Suppressor macrophage treated with lipopolysaccharide for 1 hour (primary cell): Measurements from ENCODE around the gene OOEP.
A peak's percentile ranks its signal among the peaks of the same experiment; 100 is the strongest.
"Not testable (repeated sequence)": the region's sequence is repeated elsewhere in the genome, so short reads cannot be mapped to it uniquely, and the experiment has no call there.

Experiments
- DNase-seq, 3 donors: peaks; one replicate each; pipeline ENCODE4 v3.0.0-alpha.2; 2020 to 2022

The OOEP gene

DNA sequence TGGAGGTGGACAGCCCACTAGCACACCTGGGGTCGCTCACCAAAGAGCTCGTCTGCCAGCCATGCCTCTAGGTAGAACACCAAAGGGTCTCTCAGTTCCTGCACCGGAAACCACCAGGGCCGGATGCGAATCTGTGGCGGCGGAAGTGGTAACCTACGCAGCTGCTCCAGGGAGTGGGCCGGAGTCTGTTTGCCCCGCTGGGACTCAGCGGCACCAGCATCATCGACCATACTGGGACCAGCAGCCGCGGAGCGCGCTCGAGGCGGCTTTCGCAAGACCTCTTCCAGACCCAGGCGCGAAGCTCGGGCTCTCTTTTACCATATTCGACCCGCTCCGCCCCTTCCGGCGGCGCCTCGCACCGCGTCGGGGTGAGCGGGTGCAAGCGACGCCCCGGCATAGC lies at the start of gene OOEP:
Gene OOEP (minus strand): TSS at position 335 of the 400 bp plus-strand sequence. CDS start 105 bp downstream, at position 230.
- DNase-seq, result no peak

DNA sequence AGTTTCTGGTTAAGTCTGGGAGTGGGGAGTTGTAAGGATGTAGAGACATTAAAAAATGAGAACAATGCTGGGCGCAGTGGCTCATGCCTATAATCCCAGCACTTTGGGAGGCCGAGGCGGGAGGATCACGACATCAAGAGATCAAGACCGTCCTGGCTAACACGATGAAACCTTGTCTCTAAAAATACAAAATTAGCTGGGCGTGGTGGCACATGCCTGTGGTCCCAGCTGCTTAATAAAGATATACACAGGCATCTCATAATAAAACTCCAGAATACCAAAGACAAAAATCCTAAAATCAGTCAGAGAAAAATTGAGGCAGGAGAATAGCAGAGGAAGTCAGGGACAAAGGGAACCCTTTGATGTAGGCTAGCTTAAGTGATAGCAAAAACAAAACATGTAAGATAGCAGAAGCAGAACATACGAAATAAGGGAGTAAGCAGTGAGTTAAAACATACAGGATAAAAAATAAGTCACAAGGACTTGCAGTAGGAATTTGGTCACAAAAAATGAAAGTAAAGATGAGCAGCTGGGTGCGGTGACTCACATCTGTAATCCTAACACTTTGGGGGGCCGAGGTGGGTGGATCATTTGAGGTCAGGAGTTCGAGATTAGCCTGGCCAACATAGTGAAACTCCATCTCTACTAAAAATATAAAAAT lies 48.5 kb upstream of the OOEP start:
- DNase-seq, result no peak

DNA sequence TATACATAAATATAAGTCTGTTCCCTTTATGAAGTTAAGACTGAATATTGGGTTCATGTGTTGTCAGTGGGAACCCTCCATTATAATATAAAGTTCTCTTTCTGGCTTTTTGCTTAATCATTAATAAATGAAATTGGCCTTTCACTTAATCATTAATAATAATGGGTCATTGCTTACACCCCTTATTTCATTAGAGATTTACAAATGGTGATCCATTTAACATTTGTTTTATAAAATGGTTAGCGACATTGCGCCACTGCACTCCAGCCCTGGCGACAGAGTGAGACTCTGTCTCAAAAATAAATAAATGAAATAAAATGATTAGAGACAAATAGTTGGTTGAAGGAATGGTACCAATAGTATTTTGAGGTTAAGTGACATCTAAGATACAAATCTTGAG lies 43.4 kb upstream of the OOEP start:
- DNase-seq, result no peak

DNA sequence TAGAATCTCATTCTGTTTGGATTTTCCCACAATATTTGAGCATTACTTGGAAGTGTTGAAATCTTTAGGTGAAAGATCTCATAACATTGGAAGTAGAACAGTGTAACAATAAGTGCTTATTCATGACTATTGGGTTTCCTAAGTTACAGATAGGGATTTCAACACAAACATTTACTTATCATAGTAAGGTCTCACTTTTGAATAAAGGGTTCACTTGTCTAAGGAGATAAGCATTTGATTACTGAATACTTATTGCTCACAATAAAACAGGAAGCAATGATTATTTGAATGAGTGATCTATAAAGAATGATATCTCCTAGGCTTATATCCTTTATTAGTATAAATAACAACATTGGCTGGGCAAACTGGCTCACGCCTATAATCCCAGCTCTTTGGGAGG lies 39.7 kb upstream of the OOEP start:
- no peak for DNase-seq

DNA sequence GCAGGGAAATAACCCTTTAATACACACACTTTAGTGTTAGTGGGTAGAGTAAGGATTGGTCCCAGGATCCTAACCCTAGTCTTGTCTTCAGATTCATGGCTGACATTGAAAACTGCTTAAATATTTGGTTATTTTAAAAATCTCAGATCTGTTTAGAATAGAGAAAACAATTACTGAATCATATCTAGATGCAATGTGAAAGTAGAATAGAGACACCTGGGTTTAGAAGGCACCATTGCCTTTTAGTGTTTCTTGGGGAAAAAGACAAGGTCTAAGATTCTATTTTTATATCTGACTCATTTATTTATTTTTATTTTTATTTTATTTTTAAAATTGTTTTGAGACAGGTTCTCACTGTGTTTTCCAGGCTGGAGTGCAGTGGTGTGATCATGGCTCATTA lies 31.0 kb upstream of the OOEP start:
- DNase-seq, result no peak

DNA sequence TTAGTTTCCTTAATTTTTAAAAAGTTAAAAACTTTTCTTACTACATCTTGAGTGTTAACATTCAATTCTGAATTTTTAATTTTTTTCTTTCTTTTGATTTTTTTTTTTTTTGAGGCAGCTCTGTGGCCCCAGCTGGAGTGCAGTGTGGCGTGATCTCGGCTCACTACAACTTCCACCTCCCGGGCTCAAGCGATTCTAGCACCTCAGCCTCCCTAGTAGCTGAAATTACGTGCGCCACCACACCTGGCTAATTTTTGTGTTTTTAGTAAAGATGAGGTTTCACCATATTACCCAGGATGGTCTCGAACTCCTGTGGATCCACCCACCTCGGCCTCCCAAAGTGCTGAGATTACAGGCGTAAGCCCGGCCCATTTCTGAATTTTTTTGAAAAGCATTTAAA lies 26.2 kb upstream of the OOEP start:
- no peak for DNase-seq

DNA sequence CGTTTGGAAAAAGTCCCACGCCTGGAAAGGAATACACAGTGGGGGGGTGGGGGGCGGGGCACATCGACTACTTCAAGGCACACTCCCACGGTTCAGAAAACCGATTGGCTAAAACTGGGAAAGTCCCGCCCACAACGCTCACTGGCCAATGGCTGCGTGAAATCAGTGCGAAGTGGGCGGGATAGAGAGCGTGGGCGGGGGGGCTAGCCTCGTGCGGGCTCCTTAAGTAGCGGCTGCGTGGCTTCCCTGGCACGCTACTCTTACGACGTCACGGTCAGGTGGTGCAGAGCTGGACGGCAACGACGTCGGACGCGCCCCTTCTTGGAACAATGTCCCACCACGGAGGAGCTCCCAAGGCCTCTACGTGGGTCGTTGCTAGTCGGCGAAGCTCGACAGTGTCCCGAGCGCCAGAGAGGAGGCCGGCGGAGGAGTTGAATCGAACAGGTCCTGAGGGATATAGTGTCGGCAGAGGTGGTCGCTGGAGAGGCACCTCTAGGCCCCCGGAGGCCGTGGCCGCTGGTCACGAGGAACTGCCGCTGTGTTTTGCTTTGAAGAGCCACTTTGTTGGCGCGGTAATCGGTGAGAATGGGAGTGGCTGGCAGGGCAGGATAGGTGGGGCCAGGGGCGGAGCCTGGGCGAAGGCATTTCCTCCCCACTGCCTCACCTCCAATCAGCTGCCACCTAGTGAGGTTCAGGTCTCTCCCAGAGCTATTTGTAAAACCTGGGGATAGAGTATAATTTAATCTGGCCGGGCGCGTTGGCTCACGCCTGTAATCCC lies 25.1 kb upstream of the OOEP start, which contains the start of gene DDX43:
Gene DDX43 (plus strand): TSS at position 252 of the 778 bp plus-strand sequence. CDS start 78 bp downstream, at position 330.
- DNase-seq, result peak; percentile 56 to 65 (median 56)

DNA sequence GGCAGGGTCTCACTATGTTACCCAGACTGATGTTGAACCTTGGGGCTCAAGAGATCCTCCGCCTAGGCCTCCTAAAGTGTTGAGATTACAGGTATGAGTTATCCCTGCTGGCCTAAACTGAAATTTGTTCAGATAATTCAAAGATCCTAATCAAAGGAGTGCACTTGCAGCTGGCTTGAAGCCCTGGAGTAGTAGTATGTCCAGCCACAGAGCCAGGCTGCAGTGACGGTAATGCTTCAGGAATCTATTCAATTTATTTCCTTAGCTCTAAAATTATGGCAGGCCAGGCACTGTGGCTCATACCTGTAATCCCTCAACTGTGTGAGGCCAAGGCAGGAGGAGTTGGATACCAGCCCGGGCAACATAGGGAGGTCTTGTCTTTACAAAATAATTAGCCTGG lies 23.6 kb upstream of the OOEP start:
- DNase-seq, result no peak

DNA sequence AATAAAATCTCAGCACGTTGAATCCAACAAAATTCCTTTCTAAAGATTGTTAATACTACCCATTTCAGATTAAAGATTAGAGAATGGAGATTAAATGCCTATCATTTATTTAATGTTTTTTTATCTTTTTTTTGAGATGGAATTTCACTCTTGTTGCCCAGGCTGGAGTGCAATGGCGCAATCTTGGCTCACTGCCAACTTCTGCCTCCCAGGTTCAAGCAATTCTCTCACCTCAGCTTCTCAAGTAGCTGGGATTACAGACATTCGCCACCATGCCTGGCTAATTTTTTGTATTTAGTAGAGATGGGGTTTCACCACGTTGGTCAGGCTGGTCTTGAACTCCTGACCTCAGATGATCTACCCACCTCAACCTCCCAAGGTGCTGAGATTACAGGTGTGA lies 22.5 kb upstream of the OOEP start:
- DNase-seq, result not testable (repeated sequence)

DNA sequence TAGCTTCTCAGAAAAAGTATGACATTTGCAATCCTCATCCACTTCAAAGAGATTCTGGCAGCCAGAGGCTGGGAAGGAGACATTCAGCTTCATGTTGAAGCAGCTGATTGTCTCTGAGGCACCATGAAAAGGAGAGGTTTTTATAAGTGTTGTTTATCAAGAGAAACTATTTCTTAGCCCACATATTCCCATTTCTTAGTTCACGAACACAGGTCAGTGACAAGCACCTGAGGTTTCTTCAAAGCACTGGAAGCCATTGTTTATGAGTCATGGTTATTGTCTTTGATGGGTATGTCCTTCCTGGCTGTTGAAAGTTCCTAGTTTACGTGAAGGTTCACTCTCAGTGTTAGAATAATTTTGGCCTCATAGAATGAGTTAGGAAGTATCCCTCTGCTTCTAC lies 22.0 kb upstream of the OOEP start:
- DNase-seq, result no peak

DNA sequence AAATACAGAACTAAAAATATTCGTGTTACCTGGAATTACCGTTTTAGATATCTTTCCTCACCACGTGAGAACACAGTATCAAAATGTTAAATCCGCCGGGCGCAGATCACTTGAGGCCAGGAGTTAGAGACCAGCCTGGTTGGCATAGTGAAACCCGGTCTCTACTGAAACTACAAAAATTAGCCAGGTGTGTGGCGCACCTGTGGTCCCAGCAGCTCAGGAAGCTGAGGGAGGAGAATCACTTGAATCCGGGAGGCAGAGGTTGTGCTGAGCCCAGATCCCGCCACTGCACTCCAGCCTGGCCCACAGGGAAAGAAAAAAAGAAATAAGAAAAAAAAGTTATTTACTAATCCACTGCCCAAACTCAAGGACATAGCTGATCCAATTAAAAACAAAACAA lies 20.2 kb upstream of the OOEP start:
- no peak for DNase-seq

DNA sequence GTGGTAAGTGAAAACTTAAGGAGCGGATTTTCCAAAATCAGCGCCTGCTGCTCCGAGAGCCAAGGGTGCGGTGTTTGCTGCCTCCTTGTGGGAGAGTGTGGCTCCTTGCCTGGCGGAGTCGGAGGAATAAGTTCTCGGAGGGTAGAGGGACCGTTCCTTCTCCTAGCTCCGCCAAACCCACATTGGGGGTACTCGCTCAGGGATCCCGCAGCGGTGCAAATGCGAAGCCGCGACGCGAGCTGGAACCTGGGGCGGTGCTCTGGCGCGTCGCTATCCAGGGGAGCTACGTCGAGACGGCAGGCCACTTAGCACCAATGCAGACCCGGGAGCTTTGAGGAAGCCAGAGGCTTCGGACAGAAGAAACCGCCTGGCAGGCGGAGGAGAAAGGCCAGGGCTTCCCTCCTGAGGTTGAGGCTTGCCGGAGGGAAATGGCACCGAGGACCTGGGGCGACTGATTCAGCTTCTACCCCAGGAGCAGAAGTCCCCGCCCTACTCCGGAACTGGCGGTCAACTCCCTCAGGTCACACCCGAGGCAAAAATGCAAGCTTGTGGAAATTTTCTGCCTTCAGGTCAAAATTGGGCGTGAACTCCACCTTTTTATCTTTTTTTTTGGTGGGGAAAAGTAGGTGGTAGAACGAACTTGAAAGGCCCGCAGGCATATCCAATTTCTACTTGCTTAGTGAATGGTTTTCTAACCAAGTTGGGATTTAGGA lies 19.3 kb upstream of the OOEP start:
- DNase-seq, result peak; percentile 58 to 71 (median 61)

DNA sequence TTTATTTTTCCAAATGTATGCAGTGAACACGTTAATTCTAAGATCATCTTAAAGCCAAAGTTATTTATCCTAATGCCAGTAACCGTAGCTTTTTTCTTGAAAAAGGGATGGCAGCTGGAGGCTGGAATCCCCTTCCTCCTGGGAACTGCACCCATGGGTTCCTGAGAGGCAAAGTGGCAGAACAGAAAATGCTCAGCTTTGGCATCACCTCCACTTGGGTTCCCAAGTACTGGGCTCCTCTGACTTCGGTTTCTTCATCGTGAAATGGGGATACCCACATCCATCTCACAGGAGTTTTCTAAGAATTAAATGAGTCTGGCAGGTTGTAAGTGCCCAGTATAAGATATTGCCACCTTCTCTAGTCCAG lies 18.7 kb upstream of the OOEP start:
- DNase-seq, result no peak

DNA sequence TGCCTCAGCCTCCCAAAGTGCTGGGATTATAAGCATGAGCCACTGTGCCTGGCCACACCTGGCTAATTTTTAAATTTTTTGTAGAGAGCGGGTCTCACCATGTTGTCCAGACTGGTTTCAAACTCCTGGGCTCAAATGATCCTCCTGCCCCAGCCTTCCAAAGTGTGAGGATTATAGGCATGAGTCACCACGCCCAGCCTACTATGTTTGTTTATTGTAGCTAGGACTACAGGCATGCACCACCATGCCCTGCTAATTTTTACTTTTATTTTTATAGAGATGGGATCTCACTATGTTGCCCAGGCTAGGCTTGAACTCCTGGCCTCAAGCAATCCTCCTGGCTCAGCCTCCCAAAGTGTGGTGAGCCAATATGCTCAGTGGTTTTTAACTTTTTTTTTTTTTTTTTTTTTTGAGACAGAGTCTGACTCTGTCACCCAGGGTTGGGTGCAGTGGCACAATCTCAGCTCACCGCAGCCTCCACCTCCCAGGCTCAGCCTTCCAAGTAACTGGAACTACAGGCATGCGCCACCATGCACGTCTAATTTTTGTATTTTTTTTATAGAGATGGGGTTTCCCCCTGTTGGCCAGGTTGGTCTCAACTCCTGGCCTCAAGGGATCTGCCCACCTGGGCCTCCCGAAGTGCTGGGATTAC lies 12.9 kb upstream of the OOEP start:
- DNase-seq, result no peak

DNA sequence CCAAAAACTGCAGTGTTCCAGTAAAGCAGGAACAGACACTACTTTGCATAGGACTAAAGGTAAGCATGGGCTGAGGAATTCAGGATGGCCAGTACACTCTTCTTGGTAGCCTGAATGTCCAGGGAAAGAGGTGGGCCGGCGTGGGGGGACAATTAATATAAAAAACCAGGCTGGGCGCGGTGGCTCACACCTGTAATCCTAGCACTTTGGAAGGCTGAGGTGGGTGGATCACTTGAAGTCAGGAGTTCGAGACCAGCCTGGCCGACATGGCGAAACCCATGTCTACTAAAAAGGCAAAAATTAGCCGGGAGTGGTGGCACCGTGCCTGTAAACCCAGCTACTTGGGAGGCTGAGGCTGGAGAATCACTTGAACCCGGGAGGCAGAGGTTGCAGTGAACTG lies 11.8 kb upstream of the OOEP start:
- DNase-seq, result not testable (repeated sequence)

DNA sequence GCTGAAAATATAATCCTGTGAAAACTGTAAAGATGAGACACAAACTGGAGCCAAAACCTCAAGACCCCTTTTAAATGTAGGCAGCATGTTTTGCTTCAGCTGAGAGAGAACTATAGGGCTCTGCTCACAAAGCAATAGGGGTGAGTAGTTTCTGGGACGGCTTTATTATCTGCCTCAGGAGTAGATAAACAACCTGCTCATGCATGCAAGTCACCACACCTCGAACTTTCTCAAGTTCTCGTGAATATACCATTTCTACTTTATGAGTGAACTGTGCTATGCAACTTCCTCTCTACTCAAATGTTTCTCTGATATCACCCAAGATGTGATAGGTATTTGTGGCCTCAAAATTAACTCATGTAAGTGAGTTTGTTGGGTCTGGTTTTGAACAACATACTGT lies 7.5 kb upstream of the OOEP start:
- DNase-seq, result no peak

DNA sequence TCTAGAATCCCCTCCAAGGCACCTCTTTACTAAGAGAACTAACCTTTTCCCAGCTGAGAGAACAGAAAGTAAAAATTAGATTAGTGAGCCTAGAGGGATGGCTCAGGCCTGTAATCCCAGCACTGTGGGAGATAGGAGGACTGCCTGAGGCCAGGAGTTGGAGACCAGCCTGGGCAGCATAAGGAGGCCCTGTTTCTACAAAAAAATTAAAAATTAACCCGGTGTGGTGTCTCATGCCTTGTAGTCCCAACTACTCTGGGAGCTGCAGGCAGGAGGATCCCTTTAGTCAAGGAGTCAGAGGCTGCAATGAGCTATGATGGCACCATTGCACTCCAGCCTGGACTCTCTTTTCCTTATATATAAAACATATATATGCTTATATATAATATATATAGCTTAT lies 5.5 kb upstream of the OOEP start:
- no peak for DNase-seq

DNA sequence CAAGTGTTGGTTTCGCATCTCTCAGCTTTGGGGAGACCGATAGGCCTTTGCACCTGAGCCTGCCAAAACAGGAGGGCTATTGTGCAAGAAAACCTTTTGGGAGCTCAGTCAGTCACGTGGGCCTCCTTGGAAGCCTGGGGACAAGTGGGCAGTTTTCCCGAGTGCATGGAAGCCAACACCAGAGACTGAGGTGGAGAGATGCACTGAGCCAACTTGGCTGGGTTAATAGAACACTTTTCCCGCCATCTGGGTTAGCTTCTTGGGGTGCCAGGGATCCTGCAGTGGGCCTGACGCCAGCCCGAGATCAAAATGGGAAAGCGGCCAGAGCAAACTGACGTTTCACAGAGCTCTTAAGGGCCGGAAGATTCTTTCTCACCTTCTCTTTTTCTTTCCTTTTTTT lies 2.8 kb upstream of the OOEP start:
- no peak for DNase-seq

DNA sequence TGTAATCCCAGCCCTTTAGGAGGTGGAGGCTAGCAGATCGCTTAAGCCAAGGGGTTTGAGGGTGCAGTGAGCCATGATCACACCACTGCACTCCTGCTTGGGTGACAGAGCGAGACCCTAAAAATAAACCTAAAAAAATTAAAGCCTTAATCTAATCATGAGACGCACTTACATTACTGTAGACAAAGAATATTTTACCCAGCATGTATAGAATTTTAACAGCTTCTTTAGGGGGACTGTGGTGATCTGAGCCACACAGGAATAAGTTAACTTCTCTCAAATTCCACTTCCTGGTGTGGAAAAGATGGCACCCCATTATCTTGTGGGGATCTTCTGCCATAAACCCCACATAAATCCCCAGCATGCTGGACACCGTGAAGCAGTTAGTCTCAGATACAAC lies 2.3 kb upstream of the OOEP start:
- no peak for DNase-seq

DNA sequence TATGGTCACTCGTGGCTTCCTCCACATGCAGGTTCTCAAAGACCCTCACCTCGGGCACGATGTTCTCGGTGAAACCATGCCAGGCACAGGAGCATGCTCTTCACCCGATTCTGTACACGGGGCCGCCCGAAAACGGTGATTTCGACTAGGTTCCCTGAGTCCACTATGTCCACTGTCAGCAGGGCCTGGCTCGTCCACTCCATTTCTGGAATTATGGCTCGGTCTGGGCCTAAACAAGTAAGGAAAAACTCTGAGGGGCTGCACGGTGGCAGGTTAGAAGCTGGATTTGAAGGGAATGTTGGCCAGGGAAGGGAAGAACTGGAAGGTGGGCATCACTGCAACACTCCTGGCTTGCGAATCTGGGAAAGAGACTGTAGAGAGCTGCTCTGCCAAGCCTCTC lies 540 bp downstream of the OOEP start:
- no peak for DNase-seq

DNA sequence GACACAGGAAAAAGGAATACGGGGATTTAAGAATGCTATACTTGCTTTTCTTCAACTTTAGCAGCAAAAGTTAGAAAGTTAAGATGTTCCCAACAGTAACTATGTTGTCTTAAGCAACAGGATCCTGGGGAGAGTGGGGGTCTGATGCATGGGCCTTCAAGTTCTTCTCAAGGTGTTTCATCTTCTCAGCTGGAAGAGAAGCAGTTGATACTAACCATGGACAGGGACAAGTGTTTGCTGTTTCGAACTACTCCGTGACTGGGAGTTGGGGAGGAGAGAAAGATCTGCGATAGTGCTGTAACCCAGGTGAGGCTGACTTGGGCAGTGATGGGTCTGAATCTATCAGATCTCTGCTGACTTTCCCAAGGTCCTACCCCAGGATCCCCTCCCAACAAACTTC lies 1.0 kb downstream of the OOEP start:
- DNase-seq, result no peak

DNA sequence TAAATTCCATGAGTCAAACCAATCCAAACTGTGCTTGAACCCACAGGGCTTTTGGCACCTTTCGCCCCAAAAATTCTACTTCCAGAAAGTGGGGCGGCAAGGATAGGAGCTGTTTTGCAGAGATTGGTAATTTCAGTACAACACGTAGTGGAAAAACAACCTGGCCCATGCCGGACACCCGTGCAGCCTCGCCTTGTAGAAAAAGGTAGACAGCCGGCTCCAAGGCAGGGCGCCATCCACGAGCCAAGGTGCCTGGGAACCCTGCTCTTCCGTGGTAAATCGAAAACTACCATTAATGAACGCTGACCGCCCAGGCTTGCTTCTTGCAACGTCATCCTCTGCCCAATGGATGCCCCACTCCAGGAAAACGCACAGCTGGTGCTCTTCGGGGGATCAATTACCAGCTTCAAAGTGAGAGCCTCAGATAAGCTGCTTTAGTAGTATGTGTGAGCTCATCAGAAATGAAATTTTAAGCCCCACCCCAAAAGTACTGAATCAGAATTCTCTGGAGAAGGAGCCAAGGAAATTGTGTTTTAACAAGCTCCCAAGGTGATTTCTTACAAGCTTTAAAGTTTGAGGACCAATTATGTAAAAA lies 1.8 kb downstream of the OOEP start:
- no peak for DNase-seq

DNA sequence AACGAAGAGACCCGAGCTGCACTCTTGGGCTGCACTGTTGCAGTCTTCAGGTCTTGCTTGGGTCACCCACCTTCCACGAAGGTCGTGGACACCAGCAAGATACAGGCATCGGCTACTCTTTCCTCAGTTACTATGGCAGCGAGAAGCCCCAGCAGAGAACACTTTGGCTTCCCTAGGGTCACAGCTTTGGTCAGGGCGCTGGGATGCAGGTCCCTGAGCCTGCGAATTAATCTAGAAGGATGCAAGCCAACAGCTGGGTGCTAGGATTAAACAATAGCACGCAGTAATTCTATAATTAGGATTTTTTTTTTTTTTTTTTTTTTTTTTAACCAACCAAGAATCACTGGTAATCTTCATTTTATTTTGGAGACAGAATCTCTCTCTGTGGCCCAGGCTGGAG lies 5.1 kb downstream of the OOEP start:
- DNase-seq, result no peak
